Stimulated activated CD4-positive, alpha-beta T cell treated with anti-CD3 and anti-CD28 coated beads, Interleukin-4, amount 100 ng/mL, for 48 hours (primary cell): ENCODE measurements around the gene ARFGAP3.
"Not testable (repeated sequence)": the region's sequence is repeated elsewhere in the genome, so short reads cannot be mapped to it uniquely, and the experiment has no call there.

Experiments used
- DNase-seq, 2 donors: peaks; one replicate each; pipeline ENCODE4 v3.0.0-alpha.2; 2020; ENCODE audit warnings: low read depth in 2 of 2

The ARFGAP3 gene

GRCh38 chr22:42794551-42795510, 62.2 kb downstream of the ARFGAP3 start:
- no peak for DNase-seq

- DNase-seq, result no peak
Measured at GRCh38 chr22:42793848-42794405, 63.1 kb downstream of the ARFGAP3 start.

- no peak for DNase-seq
Measured at GRCh38 chr22:42792909-42793847, 63.9 kb downstream of the ARFGAP3 start.

GRCh38 chr22:42792453-42792908, 64.6 kb downstream of the ARFGAP3 start:
- no peak for DNase-seq

GRCh38 chr22:42791721-42792452, 65.2 kb downstream of the ARFGAP3 start:
- DNase-seq, result no peak

- DNase-seq, result no peak
Measured at GRCh38 chr22:42788466-42788865, 68.6 kb downstream of the ARFGAP3 start.

GRCh38 chr22:42788021-42788420, 69.1 kb downstream of the ARFGAP3 start:
- DNase-seq, result no peak

GRCh38 chr22:42787357-42787736, 69.7 kb downstream of the ARFGAP3 start:
- DNase-seq, result no peak

- no peak for DNase-seq
Measured at GRCh38 chr22:42786606-42787356, 70.3 kb downstream of the ARFGAP3 start.

- DNase-seq, result no peak
Measured at GRCh38 chr22:42785706-42786499, 71.2 kb downstream of the ARFGAP3 start.

- DNase-seq, result not testable (repeated sequence)
Measured at GRCh38 chr22:42782306-42782705, 74.8 kb downstream of the ARFGAP3 start.

GRCh38 chr22:42780070-42780540, 77.0 kb downstream of the ARFGAP3 start:
- peak in 1 of 2 donors; percentile 41 for DNase-seq

GRCh38 chr22:42777126-42777525, 79.9 kb downstream of the ARFGAP3 start:
- DNase-seq, result no peak

GRCh38 chr22:42773167-42773566, 83.9 kb downstream of the ARFGAP3 start:
- no peak for DNase-seq

GRCh38 chr22:42772647-42773046, 84.4 kb downstream of the ARFGAP3 start:
- DNase-seq, result no peak

GRCh38 chr22:42770941-42771647, 86.0 kb downstream of the ARFGAP3 start:
- DNase-seq, result no peak

GRCh38 chr22:42770448-42770726, 86.7 kb downstream of the ARFGAP3 start:
- DNase-seq, result no peak

- DNase-seq, result no peak
Measured at GRCh38 chr22:42769574-42770447, 87.3 kb downstream of the ARFGAP3 start.
